ENCODE measurements around the gene ALPL.

GRCh38 chr1:21618561-21619374 is 109.5 kb downstream of the ALPL start:
- TF ChIP-seq POLR2A (IDR thresholded peaks at IDR 0.05; ENCODE audit: low read depth, low read length) (no peak), POLR2AphosphoS5 (IDR thresholded peaks at IDR 0.05; ENCODE audit: low read depth, low read length) (no peak), SPI1 (IDR thresholded peaks at IDR 0.05; ENCODE audit: low read depth, low read length) (no peak), TAF1 (IDR thresholded peaks at IDR 0.05; ENCODE audit: low read depth, low read length) (no peak), PAX5 (IDR thresholded peaks at IDR 0.05; ENCODE audit: insufficient read depth, low read length, severe bottlenecking) (no peak)
